ENCODE results near the gene NF1.

DNA sequence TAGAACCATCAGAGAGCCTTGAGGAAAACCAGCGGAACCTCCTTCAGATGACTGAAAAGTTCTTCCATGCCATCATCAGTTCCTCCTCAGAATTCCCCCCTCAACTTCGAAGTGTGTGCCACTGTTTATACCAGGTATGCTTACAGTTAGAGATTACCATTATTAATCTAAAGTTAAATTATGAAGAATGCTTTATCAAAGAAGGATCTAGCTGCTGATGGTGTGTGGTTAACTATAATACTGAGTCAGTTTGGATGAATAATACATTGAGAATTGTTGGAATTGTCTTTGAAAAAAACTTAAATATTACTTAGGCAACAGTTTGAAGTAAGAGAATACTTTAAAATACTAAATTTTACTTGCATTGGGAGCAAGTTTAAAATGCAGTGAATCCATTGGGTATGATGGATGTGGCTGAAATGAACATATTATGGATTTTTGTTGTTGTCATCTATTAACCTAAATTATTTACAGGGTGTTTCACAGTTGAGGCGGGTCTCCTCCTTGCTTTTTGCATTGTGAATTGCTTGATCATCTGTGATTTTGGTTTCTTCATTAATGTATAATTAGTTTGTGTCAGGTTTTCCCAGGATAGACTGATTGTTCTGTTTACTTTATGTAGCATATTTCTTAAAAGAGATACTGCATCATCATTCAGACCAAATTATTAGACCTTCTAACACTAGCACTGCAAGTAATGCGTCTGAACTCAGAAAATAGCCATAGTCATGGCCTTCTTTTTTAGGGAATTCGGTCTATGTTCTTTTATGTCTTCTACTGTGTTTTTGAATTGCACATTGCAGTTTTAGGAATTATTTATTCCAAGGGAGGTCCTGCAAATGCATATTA is 154.4 kb downstream of the NF1 start:
- TF ChIP-seq, protein P1, sequence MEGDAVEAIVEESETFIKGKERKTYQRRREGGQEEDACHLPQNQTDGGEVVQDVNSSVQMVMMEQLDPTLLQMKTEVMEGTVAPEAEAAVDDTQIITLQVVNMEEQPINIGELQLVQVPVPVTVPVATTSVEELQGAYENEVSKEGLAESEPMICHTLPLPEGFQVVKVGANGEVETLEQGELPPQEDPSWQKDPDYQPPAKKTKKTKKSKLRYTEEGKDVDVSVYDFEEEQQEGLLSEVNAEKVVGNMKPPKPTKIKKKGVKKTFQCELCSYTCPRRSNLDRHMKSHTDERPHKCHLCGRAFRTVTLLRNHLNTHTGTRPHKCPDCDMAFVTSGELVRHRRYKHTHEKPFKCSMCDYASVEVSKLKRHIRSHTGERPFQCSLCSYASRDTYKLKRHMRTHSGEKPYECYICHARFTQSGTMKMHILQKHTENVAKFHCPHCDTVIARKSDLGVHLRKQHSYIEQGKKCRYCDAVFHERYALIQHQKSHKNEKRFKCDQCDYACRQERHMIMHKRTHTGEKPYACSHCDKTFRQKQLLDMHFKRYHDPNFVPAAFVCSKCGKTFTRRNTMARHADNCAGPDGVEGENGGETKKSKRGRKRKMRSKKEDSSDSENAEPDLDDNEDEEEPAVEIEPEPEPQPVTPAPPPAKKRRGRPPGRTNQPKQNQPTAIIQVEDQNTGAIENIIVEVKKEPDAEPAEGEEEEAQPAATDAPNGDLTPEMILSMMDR (IDR thresholded peaks at IDR 0.05), result no peak
- no peak for TF ChIP-seq POLR2A (IDR thresholded peaks at IDR 0.05)

Data from tibial nerve (tissue), 3 donors.